ENCODE measurements around the gene RMND5B.
A peak's percentile ranks its signal among the peaks of the same experiment; 100 is the strongest.

The RMND5B gene

DNA sequence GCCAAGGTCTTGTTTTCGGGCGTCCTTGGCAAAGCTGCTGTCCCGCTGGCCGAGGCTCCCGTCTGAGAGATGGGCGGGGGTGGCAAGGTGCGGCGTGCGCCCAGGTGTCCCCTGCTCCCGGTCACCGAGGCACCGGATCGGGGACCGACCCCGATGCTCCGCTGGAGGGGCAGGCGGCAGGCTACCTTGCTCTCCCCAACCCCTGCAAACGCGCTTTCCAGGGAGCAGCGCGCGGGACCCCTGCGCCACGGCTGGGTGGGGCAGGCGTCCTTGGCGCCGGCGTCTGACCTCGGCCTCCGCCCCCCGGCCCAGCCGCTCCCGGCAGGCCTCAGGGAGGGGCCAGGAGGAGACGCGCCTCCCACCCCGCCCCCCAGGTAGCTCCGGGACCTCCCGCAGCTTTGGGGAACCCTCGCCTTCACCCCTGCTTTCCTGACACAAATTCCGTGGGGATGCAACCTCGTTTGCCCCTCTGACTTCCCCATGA lies 16.9 kb upstream of the RMND5B start:
- Histone ChIP-seq H3K79me2 (ENCODE audit: insufficient read depth, low read depth) (no peaks in the 10 kb centered on the region), H3K4me2 (peak overlapping the region; percentile 29; the same call in 1 of the 2 replicates), H3K9ac (no peak overlapping the region), H3K4me3 (IDR thresholded peaks at IDR 0.05; ENCODE audit: insufficient read depth, low read depth, low read length) (no peak overlapping the region), H3K27ac (no peak overlapping the region), H4K20me1 (ENCODE audit: insufficient read depth) (no peaks in the 10 kb centered on the region), H3K4me1 (ENCODE audit: low read depth, poor library complexity, severe bottlenecking) (no peaks in the 10 kb centered on the region), H2AFZ (ENCODE audit: low read depth) (peak overlapping the region; percentile 47), H3K27me3 (ENCODE audit: insufficient read depth, low read depth) (no peaks in the 10 kb centered on the region), H3K36me3 (ENCODE audit: insufficient read depth) (no peaks in the 10 kb centered on the region)
- TF ChIP-seq, protein P1, sequence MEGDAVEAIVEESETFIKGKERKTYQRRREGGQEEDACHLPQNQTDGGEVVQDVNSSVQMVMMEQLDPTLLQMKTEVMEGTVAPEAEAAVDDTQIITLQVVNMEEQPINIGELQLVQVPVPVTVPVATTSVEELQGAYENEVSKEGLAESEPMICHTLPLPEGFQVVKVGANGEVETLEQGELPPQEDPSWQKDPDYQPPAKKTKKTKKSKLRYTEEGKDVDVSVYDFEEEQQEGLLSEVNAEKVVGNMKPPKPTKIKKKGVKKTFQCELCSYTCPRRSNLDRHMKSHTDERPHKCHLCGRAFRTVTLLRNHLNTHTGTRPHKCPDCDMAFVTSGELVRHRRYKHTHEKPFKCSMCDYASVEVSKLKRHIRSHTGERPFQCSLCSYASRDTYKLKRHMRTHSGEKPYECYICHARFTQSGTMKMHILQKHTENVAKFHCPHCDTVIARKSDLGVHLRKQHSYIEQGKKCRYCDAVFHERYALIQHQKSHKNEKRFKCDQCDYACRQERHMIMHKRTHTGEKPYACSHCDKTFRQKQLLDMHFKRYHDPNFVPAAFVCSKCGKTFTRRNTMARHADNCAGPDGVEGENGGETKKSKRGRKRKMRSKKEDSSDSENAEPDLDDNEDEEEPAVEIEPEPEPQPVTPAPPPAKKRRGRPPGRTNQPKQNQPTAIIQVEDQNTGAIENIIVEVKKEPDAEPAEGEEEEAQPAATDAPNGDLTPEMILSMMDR (conservative IDR thresholded peaks at IDR 0.05; ENCODE audit: low read depth, low read length): no peak

DNA sequence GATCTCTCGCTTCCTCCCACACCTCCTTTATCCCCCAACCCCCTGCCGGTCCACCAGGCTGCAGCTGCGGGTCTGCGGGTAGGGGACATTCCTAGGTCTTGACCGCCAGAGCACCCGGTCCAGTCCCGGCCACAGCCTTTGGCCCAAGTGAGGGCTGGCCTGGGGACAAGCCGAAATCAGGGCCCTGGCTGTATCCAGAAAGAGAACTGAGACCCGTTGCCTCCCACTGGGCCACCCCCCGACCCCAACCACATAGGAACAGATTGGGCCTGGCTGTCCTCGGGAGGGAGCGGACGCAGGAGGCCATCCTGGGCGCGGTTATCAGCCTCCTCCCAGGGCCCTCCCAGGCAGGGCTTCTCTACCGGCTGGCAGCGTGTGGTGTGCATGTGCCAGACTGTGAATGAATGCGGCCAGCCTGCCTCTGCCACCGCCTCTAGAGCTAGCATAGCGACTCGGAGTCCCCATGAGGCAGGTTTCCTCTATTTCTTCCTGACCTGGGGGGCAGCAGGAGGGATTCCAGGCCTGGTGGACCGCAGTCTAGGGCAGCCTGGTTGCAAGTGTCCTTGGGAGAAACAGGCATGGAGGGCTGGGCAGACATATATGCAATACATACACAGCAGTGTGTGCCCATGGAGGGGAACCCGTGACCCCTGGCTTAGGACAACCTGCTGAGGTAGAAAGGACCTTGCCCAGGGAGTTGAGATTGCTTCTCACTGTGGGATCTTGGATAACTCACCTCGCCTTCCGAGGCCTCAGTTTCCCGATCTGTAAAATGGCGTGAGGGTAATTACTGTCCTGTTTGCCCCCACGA lies 16.3 kb upstream of the RMND5B start:
- peak overlapping the region; percentile 29; the same call in 1 of the 2 replicates for H3K4me2 ChIP-seq
- TF ChIP-seq, protein P1 (conservative IDR thresholded peaks at IDR 0.05; ENCODE audit: low read depth, low read length): no peak
- H3K4me3 ChIP-seq (IDR thresholded peaks at IDR 0.05; ENCODE audit: insufficient read depth, low read depth, low read length): no peak overlapping the region
- no peaks in the 10 kb centered on the region for H3K36me3 ChIP-seq (ENCODE audit: insufficient read depth)
- H2AFZ ChIP-seq (ENCODE audit: low read depth): no peak overlapping the region
- H3K9ac ChIP-seq: no peak overlapping the region
- no peak overlapping the region for H3K27ac ChIP-seq
- H3K27me3 ChIP-seq (ENCODE audit: insufficient read depth, low read depth): no peaks in the 10 kb centered on the region
- H3K4me1 ChIP-seq (ENCODE audit: low read depth, poor library complexity, severe bottlenecking): no peaks in the 10 kb centered on the region
- H4K20me1 ChIP-seq (ENCODE audit: insufficient read depth): no peaks in the 10 kb centered on the region
- no peaks in the 10 kb centered on the region for H3K79me2 ChIP-seq (ENCODE audit: insufficient read depth, low read depth)

DNA sequence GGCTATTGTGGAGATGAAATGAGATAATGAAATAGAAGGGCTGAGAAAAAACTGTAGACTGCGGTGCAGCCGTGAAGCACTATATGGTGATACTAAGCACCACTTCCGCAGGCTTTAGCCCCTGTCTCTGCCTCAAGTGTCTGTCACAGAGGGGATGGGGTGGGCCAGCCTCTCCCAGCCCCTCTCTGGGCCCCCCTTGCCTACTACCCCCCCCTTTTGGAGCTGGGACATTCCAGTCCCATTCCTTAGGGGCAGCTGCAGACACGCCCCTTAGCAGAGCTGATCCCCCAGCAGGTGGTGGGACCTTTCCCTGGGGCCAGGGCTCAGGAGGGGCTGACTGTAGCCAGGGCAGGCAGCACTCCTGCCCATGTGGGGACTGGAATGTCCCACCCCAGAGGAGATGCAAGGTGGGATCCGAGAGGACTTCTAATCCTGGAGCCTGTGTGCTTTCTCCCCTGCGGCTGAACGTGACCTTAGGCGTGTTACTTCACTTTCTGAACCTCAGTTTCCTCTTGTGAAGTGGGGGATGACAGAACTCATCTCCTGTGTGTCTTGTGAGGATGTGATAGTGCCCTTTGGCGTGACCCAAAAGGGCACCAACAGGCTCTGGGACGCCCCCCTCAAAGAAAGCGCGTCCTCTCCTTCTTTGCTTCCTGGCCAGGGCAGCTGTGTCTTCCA lies 15.5 kb upstream of the RMND5B start:
- Histone ChIP-seq H2AFZ (ENCODE audit: low read depth) (no peak overlapping the region), H3K36me3 (ENCODE audit: insufficient read depth) (no peaks in the 10 kb centered on the region), H3K27me3 (ENCODE audit: insufficient read depth, low read depth) (no peaks in the 10 kb centered on the region), H3K4me2 (no peak overlapping the region), H3K9ac (no peak overlapping the region), H3K79me2 (ENCODE audit: insufficient read depth, low read depth) (no peaks in the 10 kb centered on the region), H4K20me1 (ENCODE audit: insufficient read depth) (no peaks in the 10 kb centered on the region), H3K27ac (no peak overlapping the region), H3K4me1 (ENCODE audit: low read depth, poor library complexity, severe bottlenecking) (peaks cover under 1% of the 10 kb centered on the region), H3K4me3 (IDR thresholded peaks at IDR 0.05; ENCODE audit: insufficient read depth, low read depth, low read length) (no peak overlapping the region)
- TF ChIP-seq, protein P1 (conservative IDR thresholded peaks at IDR 0.05; ENCODE audit: low read depth, low read length): no peak

DNA sequence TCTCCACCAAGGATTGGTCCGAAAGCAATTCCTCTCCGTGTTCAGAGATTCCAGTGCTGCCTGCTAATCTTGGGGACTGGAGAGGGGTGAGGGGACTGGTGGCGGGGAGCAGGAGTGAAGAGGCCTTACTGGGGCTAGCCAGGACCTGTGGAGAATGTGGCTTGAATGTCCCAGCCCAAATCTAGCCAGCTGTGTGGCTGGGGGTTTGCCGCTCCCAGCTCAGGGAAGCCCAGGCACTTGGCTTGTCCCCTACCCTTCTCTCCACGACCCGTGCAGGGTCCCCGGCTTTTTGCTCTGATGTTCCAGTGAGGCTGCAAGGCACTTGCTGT lies 15.0 kb upstream of the RMND5B start:
- no peaks in the 10 kb centered on the region for H3K27me3 ChIP-seq (ENCODE audit: insufficient read depth, low read depth)
- TF ChIP-seq, protein P1 (conservative IDR thresholded peaks at IDR 0.05; ENCODE audit: low read depth, low read length): no peak
- H3K36me3 ChIP-seq (ENCODE audit: insufficient read depth): no peaks in the 10 kb centered on the region
- no peak overlapping the region for H3K27ac ChIP-seq
- H3K4me3 ChIP-seq (IDR thresholded peaks at IDR 0.05; ENCODE audit: insufficient read depth, low read depth, low read length): no peak overlapping the region
- H3K79me2 ChIP-seq (ENCODE audit: insufficient read depth, low read depth): no peaks in the 10 kb centered on the region
- H2AFZ ChIP-seq (ENCODE audit: low read depth): no peak overlapping the region
- peaks cover 5% of the 10 kb centered on the region for H3K4me1 ChIP-seq (ENCODE audit: low read depth, poor library complexity, severe bottlenecking)
- H3K4me2 ChIP-seq: no peak overlapping the region
- no peak overlapping the region for H3K9ac ChIP-seq
- H4K20me1 ChIP-seq (ENCODE audit: insufficient read depth): no peaks in the 10 kb centered on the region

All from KMS-11 (cell line).